Neural progenitor cell (in vitro differentiated cells): Measurements from ENCODE around the gene EIF2D.

Experiments used
- CTCF ChIP-seq: fragments of 200-600 bp; sonication (generic); IDR thresholded peaks from 2 replicates; pipeline ENCODE4 v1.5.1; 2017; ENCODE audit warnings: antibody characterized with exemption, mild to moderate bottlenecking
- EZH2 ChIP-seq: fragments of 200-600 bp; sonication (generic); IDR thresholded peaks from 2 replicates; pipeline ENCODE4 v1.6.1; 2017; ENCODE audit warnings: antibody characterized with exemption, mild to moderate bottlenecking, moderate library complexity
- EZH2phosphoT487 ChIP-seq: fragments of 200-600 bp; sonication (generic); IDR thresholded peaks from 2 replicates; pipeline ENCODE4 v1.6.1; 2017; ENCODE audit warnings: antibody characterized with exemption

GRCh38 chr1:206580438-206581113 lies 31.7 kb downstream of the EIF2D start:
- TF ChIP-seq CTCF: no peak
- no peak for TF ChIP-seq EZH2
- TF ChIP-seq EZH2phosphoT487: no peak
